GM12872 (cell line): ENCODE measurements around the gene ASCC3.

Experiments used
- TF ChIP-seq, protein P1 (sequence below): IDR thresholded peaks from 3 replicates; pipeline ENCODE4 v1.5.1; 2011; ENCODE audit warnings: low read depth, mild to moderate bottlenecking, low read length, moderate library complexity; ENCODE audit not compliant: insufficient read depth

The ASCC3 gene

DNA sequence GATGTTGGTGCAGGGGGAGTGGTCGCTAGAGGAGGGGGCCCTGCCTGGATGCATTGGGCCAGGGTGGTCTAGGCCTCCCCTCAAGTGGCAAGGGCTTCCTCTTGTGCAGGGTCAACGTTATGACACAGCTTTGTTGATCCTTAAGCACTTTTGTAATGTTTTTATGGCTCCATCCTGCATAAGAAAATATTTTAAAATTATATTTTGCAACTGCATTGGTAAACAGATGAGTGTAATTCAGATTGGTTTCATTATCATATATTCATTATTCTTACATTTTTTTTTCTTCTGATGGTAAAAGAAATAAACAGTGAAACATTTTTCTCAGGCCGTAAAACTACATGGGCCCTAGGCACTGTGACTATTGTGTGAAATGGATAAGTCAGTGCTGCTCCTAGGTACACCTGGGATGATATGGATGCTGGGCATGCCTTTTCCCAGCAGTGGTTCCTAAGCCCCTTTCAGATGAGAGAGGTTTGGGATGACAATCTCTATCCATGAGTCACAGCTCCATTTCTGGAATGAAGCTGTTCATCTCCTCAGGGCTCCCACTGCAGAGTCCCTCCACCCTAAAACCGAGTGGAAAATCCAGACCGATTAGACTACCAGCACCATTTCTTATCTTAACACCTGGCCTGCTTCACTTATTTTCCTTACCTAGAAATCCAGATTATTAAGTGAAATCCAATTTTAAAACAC, 410.6 kb downstream of the ASCC3 start:
- TF ChIP-seq, protein P1, sequence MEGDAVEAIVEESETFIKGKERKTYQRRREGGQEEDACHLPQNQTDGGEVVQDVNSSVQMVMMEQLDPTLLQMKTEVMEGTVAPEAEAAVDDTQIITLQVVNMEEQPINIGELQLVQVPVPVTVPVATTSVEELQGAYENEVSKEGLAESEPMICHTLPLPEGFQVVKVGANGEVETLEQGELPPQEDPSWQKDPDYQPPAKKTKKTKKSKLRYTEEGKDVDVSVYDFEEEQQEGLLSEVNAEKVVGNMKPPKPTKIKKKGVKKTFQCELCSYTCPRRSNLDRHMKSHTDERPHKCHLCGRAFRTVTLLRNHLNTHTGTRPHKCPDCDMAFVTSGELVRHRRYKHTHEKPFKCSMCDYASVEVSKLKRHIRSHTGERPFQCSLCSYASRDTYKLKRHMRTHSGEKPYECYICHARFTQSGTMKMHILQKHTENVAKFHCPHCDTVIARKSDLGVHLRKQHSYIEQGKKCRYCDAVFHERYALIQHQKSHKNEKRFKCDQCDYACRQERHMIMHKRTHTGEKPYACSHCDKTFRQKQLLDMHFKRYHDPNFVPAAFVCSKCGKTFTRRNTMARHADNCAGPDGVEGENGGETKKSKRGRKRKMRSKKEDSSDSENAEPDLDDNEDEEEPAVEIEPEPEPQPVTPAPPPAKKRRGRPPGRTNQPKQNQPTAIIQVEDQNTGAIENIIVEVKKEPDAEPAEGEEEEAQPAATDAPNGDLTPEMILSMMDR: no peak

- TF ChIP-seq, protein P1: no peak
Observed at GRCh38 chr6:100469101-100469859, 411.8 kb downstream of the ASCC3 start.

GRCh38 chr6:100468016-100468622, 413.0 kb downstream of the ASCC3 start:
- TF ChIP-seq, protein P1: no peak

GRCh38 chr6:100467129-100468015, 413.8 kb downstream of the ASCC3 start:
- TF ChIP-seq, protein P1: no peak

DNA sequence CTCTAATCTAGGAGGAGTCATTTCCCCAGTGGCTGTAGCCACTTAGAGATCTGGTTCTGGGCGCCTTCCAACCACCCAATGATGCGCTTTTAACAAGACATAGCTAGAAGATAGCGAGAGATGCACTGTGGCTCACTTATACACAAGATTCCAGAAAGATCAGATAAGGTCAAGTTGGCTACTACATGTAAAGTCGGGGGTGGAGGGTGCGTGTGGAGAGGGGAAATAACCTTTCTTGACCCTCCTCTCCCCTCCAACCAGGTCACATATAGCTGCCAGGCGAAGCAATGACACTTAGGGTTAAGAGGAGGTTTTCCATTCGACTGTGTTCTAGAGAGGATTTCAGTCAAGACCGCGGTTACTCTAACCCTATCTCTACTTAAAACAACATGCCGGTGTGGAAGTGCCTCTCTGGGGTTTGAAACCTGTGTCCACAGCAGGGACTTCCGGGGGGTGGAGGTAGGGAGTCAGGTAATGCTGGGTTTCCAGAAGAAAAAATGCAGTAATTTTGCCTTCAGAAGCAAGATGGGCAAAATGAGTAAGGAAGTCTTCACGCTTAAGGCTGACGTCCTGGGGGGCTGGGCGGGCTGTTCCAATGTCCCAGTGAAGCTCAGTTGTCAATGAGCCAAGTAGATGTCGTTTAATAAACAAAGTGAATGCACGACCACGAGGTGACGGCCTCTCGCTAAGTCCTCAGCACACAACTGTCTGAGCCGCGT, 414.6 kb downstream of the ASCC3 start:
- TF ChIP-seq, protein P1: no peak

- TF ChIP-seq, protein P1: no peak
Observed at GRCh38 chr6:100465701-100466409, 415.3 kb downstream of the ASCC3 start.
